Lower leg skin (tissue), 3 donors: Measurements from ENCODE around the gene ADGRG3.

ENCODE experiments used
- POLR2A ChIP-seq, 2 donors: fragments of 450-650 bp; IDR thresholded peaks; one replicate each; pipeline ENCODE4 v1.6.1; 2016 to 2017; ENCODE audit warnings: antibody characterized with exemption in 2 of 2, mild to moderate bottlenecking in 1 of 2, moderate library complexity in 1 of 2
- TF ChIP-seq, protein P1 (sequence below), 3 donors: fragments of 450-650 bp; IDR thresholded peaks; one replicate each; pipeline ENCODE4 v1.5.1; 2016; ENCODE audit warnings: antibody characterized with exemption in 3 of 3, mild to moderate bottlenecking in 3 of 3, moderate library complexity in 2 of 3

- TF ChIP-seq, protein P1, sequence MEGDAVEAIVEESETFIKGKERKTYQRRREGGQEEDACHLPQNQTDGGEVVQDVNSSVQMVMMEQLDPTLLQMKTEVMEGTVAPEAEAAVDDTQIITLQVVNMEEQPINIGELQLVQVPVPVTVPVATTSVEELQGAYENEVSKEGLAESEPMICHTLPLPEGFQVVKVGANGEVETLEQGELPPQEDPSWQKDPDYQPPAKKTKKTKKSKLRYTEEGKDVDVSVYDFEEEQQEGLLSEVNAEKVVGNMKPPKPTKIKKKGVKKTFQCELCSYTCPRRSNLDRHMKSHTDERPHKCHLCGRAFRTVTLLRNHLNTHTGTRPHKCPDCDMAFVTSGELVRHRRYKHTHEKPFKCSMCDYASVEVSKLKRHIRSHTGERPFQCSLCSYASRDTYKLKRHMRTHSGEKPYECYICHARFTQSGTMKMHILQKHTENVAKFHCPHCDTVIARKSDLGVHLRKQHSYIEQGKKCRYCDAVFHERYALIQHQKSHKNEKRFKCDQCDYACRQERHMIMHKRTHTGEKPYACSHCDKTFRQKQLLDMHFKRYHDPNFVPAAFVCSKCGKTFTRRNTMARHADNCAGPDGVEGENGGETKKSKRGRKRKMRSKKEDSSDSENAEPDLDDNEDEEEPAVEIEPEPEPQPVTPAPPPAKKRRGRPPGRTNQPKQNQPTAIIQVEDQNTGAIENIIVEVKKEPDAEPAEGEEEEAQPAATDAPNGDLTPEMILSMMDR (IDR thresholded peaks at IDR 0.05) = no peak
- no peak for TF ChIP-seq POLR2A (IDR thresholded peaks at IDR 0.05)
Observed at GRCh38 chr16:57661510-57661909, 6.6 kb upstream of the ADGRG3 start.
